ENCODE measurements around the gene COPS8. TPM values are rescaled to one million over a fixed set of nuclear protein-coding genes. Genes with fewer than 3 reads are reported as not detected.

Gene COPS8
- total and polyA plus RNA-seq, 2 of the 4 experiments (the other 2 are of a cell fraction) = 47.0 to 64.9 TPM

DNA sequence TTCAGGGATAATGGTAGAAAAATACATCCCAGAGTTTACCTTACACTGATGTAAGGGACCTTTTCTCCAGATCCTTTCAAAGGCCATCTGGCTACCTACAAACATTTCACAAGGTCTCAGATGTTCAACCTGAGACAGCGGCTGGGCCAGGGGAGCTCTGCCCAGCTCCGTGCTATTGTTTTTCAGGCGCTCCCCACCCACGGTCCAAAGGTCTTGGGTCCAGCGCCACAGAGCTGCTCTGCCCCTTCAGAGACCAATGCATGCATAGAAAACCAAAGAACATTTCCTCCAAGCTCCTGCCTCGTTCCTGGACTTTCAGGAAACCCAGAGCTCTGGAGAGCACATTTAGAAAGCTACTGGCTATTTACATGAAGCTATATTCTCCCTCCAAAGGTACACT is 40.3 kb downstream of the COPS8 start:
- in situ Hi-C loops (cut with MboI; ENCODE audit: low sequenced_read_pairs) (no loop called here), dilution Hi-C loops (cut with HindIII; ENCODE audit: low sequenced_read_pairs, unreplicated experiment) (no loop called here), intact Hi-C loops (cut with micrococcal nuclease) (loop anchor here (10.0 kb wide), 1 partner anchor 349 kb away; no protein-coding TSS in a partner anchor)
- peak overlapping the region; percentile 94 for H4K91ac ChIP-seq (ENCODE audit: insufficient read depth, low read depth, low read length)
- POLR2A ChIA-PET (ENCODE audit: unreplicated experiment) = no interaction called here
- no peaks in the 10 kb centered on the region for H3K27me3 ChIP-seq (ENCODE audit: control insufficient read depth, insufficient read depth, low read length)
- peak overlapping the region; percentile 11; the same call in 1 of the 2 replicates for H4K5ac ChIP-seq (ENCODE audit: low read depth, low read length)
- peak overlapping the region; percentile 79 for H3K4ac ChIP-seq (ENCODE audit: low read depth, low read length)
- H3K56ac ChIP-seq (ENCODE audit: extremely low read depth, insufficient read depth, low read length) = no peak overlapping the region
- no peaks in the 10 kb centered on the region for H3K36me3 ChIP-seq (ENCODE audit: control insufficient read depth, insufficient read depth, low read length)
- no peaks in the 10 kb centered on the region for H4K20me1 ChIP-seq (ENCODE audit: insufficient read depth, low read length)
- H3K4me2 ChIP-seq (ENCODE audit: low read depth, low read length) = no peak overlapping the region
- H3K18ac ChIP-seq (ENCODE audit: low read depth, low read length) = peak overlapping the region; percentile 91
- ATAC-seq (ENCODE audit: low read depth) = no peak
- 0 out of 2 replicates have a peak overlapping the region, but pooled peaks have one; percentile 47 for H3K23ac ChIP-seq (ENCODE audit: low read depth, low read length)
- WGBS, 2 experiments (ENCODE audit: extremely low coverage in 2 of 2, insufficient read length in 1 of 2) = 100% methylated on average over 3 of the region's 6 CpGs; no CpG with 5 or more reads in 1 of the 2 experiments
- TF ChIP-seq POLR2A (IDR thresholded peaks at IDR 0.05; ENCODE audit: low read depth, low read length) (no peak), FOS (IDR thresholded peaks at IDR 0.05; ENCODE audit: low read depth, low read length) (no peak), BHLHE40 (IDR thresholded peaks at IDR 0.05; ENCODE audit: low read depth, low read length) (no peak), MXI1 (IDR thresholded peaks at IDR 0.05; ENCODE audit: borderline replicate concordance, low read depth, low read length) (no peak), NFE2L2 (IDR thresholded peaks at IDR 0.05; ENCODE audit: low read depth, low read length) (no peak), RCOR1 (IDR thresholded peaks at IDR 0.05; ENCODE audit: insufficient replicate concordance, low read length) (no peak), MAZ (IDR thresholded peaks at IDR 0.05; ENCODE audit: borderline replicate concordance, low read depth, low read length) (no peak)
- TF ChIP-seq, protein P1, sequence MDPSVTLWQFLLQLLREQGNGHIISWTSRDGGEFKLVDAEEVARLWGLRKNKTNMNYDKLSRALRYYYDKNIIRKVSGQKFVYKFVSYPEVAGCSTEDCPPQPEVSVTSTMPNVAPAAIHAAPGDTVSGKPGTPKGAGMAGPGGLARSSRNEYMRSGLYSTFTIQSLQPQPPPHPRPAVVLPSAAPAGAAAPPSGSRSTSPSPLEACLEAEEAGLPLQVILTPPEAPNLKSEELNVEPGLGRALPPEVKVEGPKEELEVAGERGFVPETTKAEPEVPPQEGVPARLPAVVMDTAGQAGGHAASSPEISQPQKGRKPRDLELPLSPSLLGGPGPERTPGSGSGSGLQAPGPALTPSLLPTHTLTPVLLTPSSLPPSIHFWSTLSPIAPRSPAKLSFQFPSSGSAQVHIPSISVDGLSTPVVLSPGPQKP (IDR thresholded peaks at IDR 0.05; ENCODE audit: borderline replicate concordance, low read depth, low read length) = no peak
- H3K9ac ChIP-seq (ENCODE audit: low read depth, low read length) = peak overlapping the region; percentile 17; the same call in 1 of the 2 replicates
- H2AK9ac ChIP-seq (replicated peaks; ENCODE audit: low read depth, low read length, poor library complexity) = peak overlapping the region; percentile 21
- CTCF ChIA-PET = interaction anchor here (0.5 to 0.8 kb wide), 2 partner anchors 40 to 193 kb away, joined by 3 to 4 read pairs; no protein-coding TSS in a partner anchor
- H2AK5ac ChIP-seq (ENCODE audit: low read depth, low read length) = peak overlapping the region; percentile 94; the same call in 1 of the 2 replicates
- peak overlapping the region; percentile 98 for H2BK120ac ChIP-seq (ENCODE audit: low read depth, low read length)
- peaks cover 26% of the 10 kb centered on the region for H3K9me1 ChIP-seq (ENCODE audit: insufficient read depth, low read length)
- H4K8ac ChIP-seq (ENCODE audit: low read depth in 2 of 2, low read length in 2 of 2) = peak overlapping the region; percentile 81 to 87; a peak in 2 of 4 replicates
- peaks cover 0 to 24% of the 10 kb centered on the region in 2 experiments; a peak in 3 of 4 replicates for H3K79me1 ChIP-seq (ENCODE audit: low read depth in 1 of 2, low read length in 2 of 2)
- H3K14ac ChIP-seq (replicated peaks; ENCODE audit: low read depth, low read length) = peak overlapping the region; percentile 79; the same call in 1 of the 2 replicates
- no peak overlapping the region for H2BK5ac ChIP-seq (ENCODE audit: low read depth, low read length, poor library complexity, severe bottlenecking)
- H2BK15ac ChIP-seq (ENCODE audit: low read depth, low read length) = peak overlapping the region; percentile 95; the same call in 1 of the 3 replicates
- no peak overlapping the region for H2AFZ ChIP-seq (replicated peaks; ENCODE audit: low read length, poor library complexity)
- H3K9me3 ChIP-seq (ENCODE audit: control insufficient read depth, insufficient read depth, low read length) = no peaks in the 10 kb centered on the region
- peak overlapping the region; percentile 3; the same call in 1 of the 2 replicates for H3K27ac ChIP-seq (ENCODE audit: insufficient read depth, low read length)
- no peak overlapping the region for H3K4me3 ChIP-seq (ENCODE audit: insufficient read depth, low read depth, low read length)
- BruUV-seq (replicated peaks) = no TSS peak
- no peak for DNase-seq
- peak overlapping the region; percentile 96 for H2BK20ac ChIP-seq (ENCODE audit: low read depth, low read length)
- H3K4me1 ChIP-seq (ENCODE audit: control insufficient read depth, insufficient read depth, low read length) = peaks cover 20% of the 10 kb centered on the region
